Head of caudate nucleus (tissue), 42 donors: ENCODE measurements around the gene UMAD1.

Experiments used
- DNase-seq, 42 donors: peaks; one replicate each; pipeline versions ENCODE4 v3.0.0 to v3.0.0-alpha.2; 2020 to 2021; ENCODE audit warnings: mixed read lengths in 7 of 42
- intact Hi-C: fragments of 100-400 bp; cut with DNase I; formaldehyde crosslinking; loops from one replicate; pipeline ENCODE4 v1.15.0; 2022

Gene UMAD1

GRCh38 chr7:7848892-7849291 is 208.3 kb downstream of the UMAD1 start:
- intact Hi-C loops, result no loop called here
- DNase-seq, result no peak

- intact Hi-C loops, result no loop called here
- DNase-seq, result no peak
These were observed 209.6 kb downstream of the UMAD1 start for GRCh38 chr7:7850150-7850549.

- DNase-seq, result no peak
- intact Hi-C loops, result no loop called here
These were observed 210.8 kb downstream of the UMAD1 start for GRCh38 chr7:7851381-7851780.

- DNase-seq, result no peak
- intact Hi-C loops, result no loop called here
These were observed 211.4 kb downstream of the UMAD1 start for GRCh38 chr7:7851991-7852390.

GRCh38 chr7:7857143-7857583 is 216.6 kb downstream of the UMAD1 start:
- no peak for DNase-seq
- intact Hi-C loops, result no loop called here

GRCh38 chr7:7858559-7858958 is 218.0 kb downstream of the UMAD1 start:
- intact Hi-C loops, result no loop called here
- no peak for DNase-seq

GRCh38 chr7:7859411-7859810 is 218.9 kb downstream of the UMAD1 start:
- intact Hi-C loops, result no loop called here
- DNase-seq, result no peak

- DNase-seq, result no peak
- intact Hi-C loops, result no loop called here
These were observed 220.7 kb downstream of the UMAD1 start for GRCh38 chr7:7861211-7861633.

- intact Hi-C loops, result no loop called here
- no peak for DNase-seq
These were observed 221.8 kb downstream of the UMAD1 start for GRCh38 chr7:7862393-7862792.

GRCh38 chr7:7867846-7868571 is 227.5 kb downstream of the UMAD1 start:
- peak in 3 of 42 donors; percentile 25 to 48 (median 28) for DNase-seq
- intact Hi-C loops, result no loop called here

GRCh38 chr7:7868572-7868899 is 228.0 kb downstream of the UMAD1 start:
- intact Hi-C loops, result no loop called here
- DNase-seq, result no peak

- no peak for DNase-seq
- intact Hi-C loops, result no loop called here
These were observed 228.5 kb downstream of the UMAD1 start for GRCh38 chr7:7869036-7869435.

GRCh38 chr7:7869651-7870050 is 229.1 kb downstream of the UMAD1 start:
- intact Hi-C loops, result no loop called here
- DNase-seq, result no peak

GRCh38 chr7:7870555-7870954 is 230.0 kb downstream of the UMAD1 start:
- DNase-seq, result no peak
- intact Hi-C loops, result no loop called here

GRCh38 chr7:7876419-7876818 is 235.9 kb downstream of the UMAD1 start:
- DNase-seq, result no peak
- intact Hi-C loops, result no loop called here

GRCh38 chr7:7881581-7881980 is 241.0 kb downstream of the UMAD1 start:
- intact Hi-C loops, result no loop called here
- no peak for DNase-seq

- intact Hi-C loops, result no loop called here
- DNase-seq, result no peak
These were observed 242.3 kb downstream of the UMAD1 start for GRCh38 chr7:7882888-7883287.

GRCh38 chr7:7883394-7883793 is 242.8 kb downstream of the UMAD1 start:
- no peak for DNase-seq
- intact Hi-C loops, result no loop called here

GRCh38 chr7:7884855-7885254 is 244.3 kb downstream of the UMAD1 start:
- intact Hi-C loops, result no loop called here
- DNase-seq, result no peak

GRCh38 chr7:7889791-7890568 is 249.4 kb downstream of the UMAD1 start:
- intact Hi-C loops, result no loop called here
- DNase-seq, result no peak
